ENCODE measurements around the gene PATJ. TPM values are rescaled to one million over a fixed set of nuclear protein-coding genes. Genes with fewer than 3 reads are reported as not detected.

The PATJ gene
- total RNA-seq, 4 donors from 2014 or later: 119 to 299 (median 149) TPM

- Histone ChIP-seq H3K4me1 (no peaks in the 10 kb centered on the region), H3K9me3 (no peaks in the 10 kb centered on the region), H3K27ac (no peak overlapping the region), H3K36me3 (no peaks in the 10 kb centered on the region), H3K27me3 (no peaks in the 10 kb centered on the region), H3K4me3 (no peak overlapping the region)
- no peak for DNase-seq
- intact Hi-C loops (cut with DNase I; ENCODE audit: low total_unique reads): no loop called here
- in situ Hi-C loops (cut with MboI; ENCODE audit: low pct_ligation_motif_present in 1 of 4, low pct_unique_long_range_greater_than_20kb in 1 of 4, low sequenced_read_pairs in 3 of 4): no loop called here
- TF ChIP-seq POLR2AphosphoS5 (IDR thresholded peaks at IDR 0.05): no peak
- TF ChIP-seq EP300 (IDR thresholded peaks at IDR 0.05; ENCODE audit: low read depth): no peak
- TF ChIP-seq POLR2A (IDR thresholded peaks at IDR 0.05): no peak
- no peak for TF ChIP-seq CTCF (IDR thresholded peaks at IDR 0.05)
- 61 to 65% methylated on average over 4 of the region's 4 CpGs for WGBS, 2 donors (ENCODE audit: low coverage in 1 of 2)
Observed at GRCh38 chr1:61808968-61809367, 66.7 kb downstream of the PATJ start.

- Histone ChIP-seq H3K36me3 (no peaks in the 10 kb centered on the region), H3K27me3 (no peaks in the 10 kb centered on the region), H3K9me3 (no peaks in the 10 kb centered on the region), H3K4me3 (no peak overlapping the region), H3K27ac (no peak overlapping the region), H3K4me1 (no peaks in the 10 kb centered on the region)
- in situ Hi-C loops (cut with MboI; ENCODE audit: low pct_ligation_motif_present in 1 of 4, low pct_unique_long_range_greater_than_20kb in 1 of 4, low sequenced_read_pairs in 3 of 4) (no loop called here), intact Hi-C loops (cut with DNase I; ENCODE audit: low total_unique reads) (no loop called here)
- DNase-seq: no peak
- TF ChIP-seq CTCF (IDR thresholded peaks at IDR 0.05) (no peak), EP300 (IDR thresholded peaks at IDR 0.05; ENCODE audit: low read depth) (no peak), POLR2AphosphoS5 (IDR thresholded peaks at IDR 0.05) (no peak), POLR2A (IDR thresholded peaks at IDR 0.05) (no peak)
- 80 to 88% methylated on average over 1 of the region's 1 CpG for WGBS, 2 donors (ENCODE audit: low coverage in 1 of 2)
Observed at GRCh38 chr1:61812916-61813315, 70.6 kb downstream of the PATJ start.

GRCh38 chr1:61816191-61816590 lies 73.9 kb downstream of the PATJ start:
- intact Hi-C loops (cut with DNase I; ENCODE audit: low total_unique reads) (no loop called here), in situ Hi-C loops (cut with MboI; ENCODE audit: low pct_ligation_motif_present in 1 of 4, low pct_unique_long_range_greater_than_20kb in 1 of 4, low sequenced_read_pairs in 3 of 4) (no loop called here)

GRCh38 chr1:61818992-61819391 lies 76.7 kb downstream of the PATJ start:
- no peak overlapping the region for H3K27ac ChIP-seq
- H3K4me1 ChIP-seq: no peaks in the 10 kb centered on the region
- WGBS, 2 donors (ENCODE audit: low coverage in 1 of 2): 96 to 100% methylated on average over 1 of the region's 1 CpG
- in situ Hi-C loops (cut with MboI; ENCODE audit: low pct_ligation_motif_present in 1 of 4, low pct_unique_long_range_greater_than_20kb in 1 of 4, low sequenced_read_pairs in 3 of 4) (no loop called here), intact Hi-C loops (cut with DNase I; ENCODE audit: low total_unique reads) (no loop called here)
- no peaks in the 10 kb centered on the region for H3K9me3 ChIP-seq
- peaks cover 0 to 15% (median 6%) of the 10 kb centered on the region in 4 donors for H3K36me3 ChIP-seq
- no peak for DNase-seq
- no peak overlapping the region for H3K4me3 ChIP-seq
- TF ChIP-seq CTCF (IDR thresholded peaks at IDR 0.05): no peak
- TF ChIP-seq EP300 (IDR thresholded peaks at IDR 0.05; ENCODE audit: low read depth): no peak
- TF ChIP-seq POLR2AphosphoS5 (IDR thresholded peaks at IDR 0.05): no peak
- TF ChIP-seq POLR2A (IDR thresholded peaks at IDR 0.05): no peak
- H3K27me3 ChIP-seq: no peaks in the 10 kb centered on the region

More at GRCh38 chr1:61816191-61816590, 73.9 kb downstream of the PATJ start:
- H3K4me1 ChIP-seq: no peaks in the 10 kb centered on the region
- no peak for DNase-seq
- no peak overlapping the region for H3K4me3 ChIP-seq
- 87 to 92% methylated on average over 3 of the region's 3 CpGs for WGBS, 2 donors (ENCODE audit: low coverage in 1 of 2)
- TF ChIP-seq POLR2A (IDR thresholded peaks at IDR 0.05) (no peak), CTCF (IDR thresholded peaks at IDR 0.05) (no peak), EP300 (IDR thresholded peaks at IDR 0.05; ENCODE audit: low read depth) (no peak), POLR2AphosphoS5 (IDR thresholded peaks at IDR 0.05) (no peak)
- H3K9me3 ChIP-seq: no peaks in the 10 kb centered on the region
- H3K36me3 ChIP-seq: no peaks in the 10 kb centered on the region
- no peaks in the 10 kb centered on the region for H3K27me3 ChIP-seq
- no peak overlapping the region for H3K27ac ChIP-seq
